CD4-positive, alpha-beta T cell treated with Interferon gamma for 1 hour (primary cell): ENCODE results near the gene ARPC4.

ENCODE experiments used
- DNase-seq: peaks from one replicate; pipeline ENCODE4 v3.0.0-alpha.2; 2020

ARPC4 gene

GRCh38 chr3:9793161-9793781 lies 389 bp downstream of the ARPC4 start:
- peak; percentile 25 for DNase-seq

GRCh38 chr3:9794400-9794799 lies 1.5 kb downstream of the ARPC4 start:
- DNase-seq, result no peak

GRCh38 chr3:9795207-9795606 lies 2.3 kb downstream of the ARPC4 start:
- DNase-seq, result peak; percentile 37

GRCh38 chr3:9797196-9797945 lies 4.5 kb downstream of the ARPC4 start:
- no peak for DNase-seq

- DNase-seq, result no peak
Measured at GRCh38 chr3:9800529-9800928, 7.6 kb downstream of the ARPC4 start.

- DNase-seq, result no peak
Measured at GRCh38 chr3:9803494-9803893, 10.6 kb downstream of the ARPC4 start.

- DNase-seq, result no peak
Measured at GRCh38 chr3:9804996-9805395, 12.1 kb downstream of the ARPC4 start.

GRCh38 chr3:9806137-9806536 lies 13.3 kb downstream of the ARPC4 start:
- no peak for DNase-seq

- no peak for DNase-seq
Measured at GRCh38 chr3:9806688-9807589, 14.1 kb downstream of the ARPC4 start.

- no peak for DNase-seq
Measured at GRCh38 chr3:9807981-9808344, 15.1 kb downstream of the ARPC4 start.

GRCh38 chr3:9808345-9809037 lies 15.6 kb downstream of the ARPC4 start:
- peak; percentile 45 for DNase-seq

- DNase-seq, result no peak
Measured at GRCh38 chr3:9809239-9809614, 16.3 kb downstream of the ARPC4 start.

GRCh38 chr3:9809615-9810432 lies 16.9 kb downstream of the ARPC4 start, which contains the start of gene TTLL3:
Gene TTLL3, plus strand, starts transcription at chr3:9810262. Its CDS starts 400 bp downstream, at chr3:9810662.
- peak; percentile 46 for DNase-seq

GRCh38 chr3:9810433-9810770 lies 17.5 kb downstream of the ARPC4 start:
- no peak for DNase-seq

GRCh38 chr3:9810846-9811245 lies 18.0 kb downstream of the ARPC4 start:
- no peak for DNase-seq

GRCh38 chr3:9812870-9813483 lies 20.1 kb downstream of the ARPC4 start:
- no peak for DNase-seq

- no peak for DNase-seq
Measured at GRCh38 chr3:9815986-9816385, 23.1 kb downstream of the ARPC4 start.

- DNase-seq, result no peak
Measured at GRCh38 chr3:9817436-9817835, 24.6 kb downstream of the ARPC4 start.

- no peak for DNase-seq
Measured at GRCh38 chr3:9818666-9819335, 25.9 kb downstream of the ARPC4 start.

GRCh38 chr3:9820543-9820942 lies 27.7 kb downstream of the ARPC4 start:
- no peak for DNase-seq

- DNase-seq, result no peak
Measured at GRCh38 chr3:9820946-9821345, 28.1 kb downstream of the ARPC4 start.
